IMR-90 (cell line): ENCODE measurements around the gene ERCC1. TPM values are rescaled to one million over a fixed set of nuclear protein-coding genes. Genes with fewer than 3 reads are reported as not detected.
A peak's percentile ranks its signal among the peaks of the same experiment; 100 is the strongest.

Experiments used
- ATAC-seq: fragments of 200-7000 bp; cut with Tn5 transposase; 2 replicates; pipeline ENCODE4 v1.9.1; 2020; ENCODE audit warnings: low read depth, mild to moderate bottlenecking, moderate library complexity
- BruUV-seq: library from RNA; stranded (reverse); fragments of 400-500 nt; replicated peaks from 2 replicates; lab custom pipeline; 2021; lab: Mats Ljungman, UMichigan
- CTCF ChIA-PET: fragments of 300-600 bp; formaldehyde crosslinking; extraction: SDS; loops from one replicate; lab custom pipeline; 2021; ENCODE audit warnings: antibody characterized with exemption; lab: Yijun Ruan, JAX
- POLR2A ChIA-PET: fragments of 300-600 bp; sonication (Branson Sonifier 250); formaldehyde crosslinking; loops from one replicate; lab custom pipeline; 2022; ENCODE audit warnings: antibody characterized with exemption; ENCODE audit not compliant: unreplicated experiment; lab: Charles Lee
- DNase-seq: peaks from one replicate; pipeline ENCODE4 v3.0.0; 2013
- H2AFZ ChIP-seq: replicated peaks from 2 replicates; pipeline ENCODE3; 2013; ENCODE audit warnings: low read length, mild to moderate bottlenecking; ENCODE audit not compliant: poor library complexity
- H2AK5ac ChIP-seq: 2 replicates; pipeline ENCODE4 v1.6.1; 2013; ENCODE audit warnings: low read depth, low read length, inconsistent platforms
- H2AK9ac ChIP-seq: replicated peaks from 2 replicates; pipeline ENCODE3; 2013; ENCODE audit warnings: mild to moderate bottlenecking, low read depth, low read length, moderate library complexity; ENCODE audit not compliant: poor library complexity
- H2BK120ac ChIP-seq: 2 replicates; pipeline ENCODE4 v1.6.1; 2013; ENCODE audit warnings: low read depth, low read length, inconsistent platforms
- H2BK15ac ChIP-seq: 3 replicates; pipeline ENCODE4 v1.6.1; 2013; ENCODE audit warnings: low read depth, low read length, inconsistent platforms
- H2BK20ac ChIP-seq: 2 replicates; pipeline ENCODE4 v1.6.1; 2013; ENCODE audit warnings: low read depth, mild to moderate bottlenecking, inconsistent platforms, low read length, moderate library complexity
- H2BK5ac ChIP-seq: 2 replicates; pipeline ENCODE4 v1.6.1; 2013; ENCODE audit warnings: mild to moderate bottlenecking, low read depth, low read length, inconsistent platforms; ENCODE audit not compliant: poor library complexity, severe bottlenecking
- H3K14ac ChIP-seq: replicated peaks from 2 replicates; pipeline ENCODE4 v1.6.1; 2013; ENCODE audit warnings: low read depth, low read length, inconsistent platforms
- H3K18ac ChIP-seq: 2 replicates; pipeline ENCODE4 v1.6.1; 2013; ENCODE audit warnings: low read depth, low read length, control low read depth
- H3K23ac ChIP-seq: 2 replicates; pipeline ENCODE4 v1.6.1; 2013; ENCODE audit warnings: low read depth, low read length, inconsistent platforms
- H3K27ac ChIP-seq: 2 replicates; pipeline ENCODE4 v1.5.1; 2013; ENCODE audit warnings: mild to moderate bottlenecking, control low read depth, low read length; ENCODE audit not compliant: insufficient read depth
- H3K27me3 ChIP-seq: 2 replicates; pipeline ENCODE4 v1.6.1; 2013; ENCODE audit warnings: low read length; ENCODE audit not compliant: control insufficient read depth, insufficient read depth
- H3K36me3 ChIP-seq: 2 replicates; pipeline ENCODE4 v1.6.1; 2013; ENCODE audit warnings: low read length, mixed read lengths; ENCODE audit not compliant: control insufficient read depth, insufficient read depth
- H3K4ac ChIP-seq: 2 replicates; pipeline ENCODE4 v1.6.1; 2013; ENCODE audit warnings: low read depth, low read length, inconsistent platforms
- H3K4me1 ChIP-seq: 2 replicates; pipeline ENCODE4 v1.6.1; 2013; ENCODE audit warnings: low read length, mixed read lengths; ENCODE audit not compliant: control insufficient read depth, insufficient read depth
- H3K4me2 ChIP-seq: 2 replicates; pipeline ENCODE4 v1.6.1; 2013; ENCODE audit warnings: low read depth, mild to moderate bottlenecking, control low read depth, low read length, moderate library complexity
- H3K4me3 ChIP-seq: 2 replicates; pipeline ENCODE4 v1.5.1; 2013; ENCODE audit warnings: low read depth, mild to moderate bottlenecking, control low read depth, low read length, moderate library complexity; ENCODE audit not compliant: insufficient read depth
- H3K56ac ChIP-seq: 2 replicates; pipeline ENCODE4 v1.6.1; 2013; ENCODE audit warnings: low read length, inconsistent platforms; ENCODE audit not compliant: insufficient read depth; ENCODE audit errors: extremely low read depth
- H3K79me1 ChIP-seq, 2 experiments: 2 replicates each; pipeline ENCODE4 v1.6.1; 2013; ENCODE audit warnings: low read length in 2 of 2, inconsistent platforms in 1 of 2, low read depth in 1 of 2
- H3K9ac ChIP-seq: 2 replicates; pipeline ENCODE4 v1.6.1; 2013; ENCODE audit warnings: low read depth, low read length, control low read depth
- H3K9me1 ChIP-seq: 2 replicates; pipeline ENCODE4 v1.6.1; 2013; ENCODE audit warnings: low read length, inconsistent platforms; ENCODE audit not compliant: insufficient read depth
- H3K9me3 ChIP-seq: 2 replicates; pipeline ENCODE4 v1.6.1; 2013; ENCODE audit warnings: low read length; ENCODE audit not compliant: control insufficient read depth, insufficient read depth
- H4K20me1 ChIP-seq: 2 replicates; pipeline ENCODE4 v1.6.1; 2013; ENCODE audit warnings: low read length, inconsistent platforms; ENCODE audit not compliant: insufficient read depth
- H4K5ac ChIP-seq: 2 replicates; pipeline ENCODE4 v1.6.1; 2013; ENCODE audit warnings: mild to moderate bottlenecking, low read depth, low read length, control low read depth
- H4K8ac ChIP-seq, 2 experiments: 2 replicates each; pipeline ENCODE4 v1.6.1; 2013; ENCODE audit warnings: low read depth in 2 of 2, low read length in 2 of 2, control low read depth in 1 of 2, inconsistent platforms in 1 of 2
- H4K91ac ChIP-seq: 2 replicates; pipeline ENCODE4 v1.6.1; 2013; ENCODE audit warnings: low read depth, low read length, inconsistent platforms; ENCODE audit not compliant: insufficient read depth
- BHLHE40 ChIP-seq: fragments of 150-350 bp; IDR thresholded peaks from 2 replicates; pipeline ENCODE4 v1.6.1; 2016; ENCODE audit warnings: mild to moderate bottlenecking, low read depth, low read length
- CTCF ChIP-seq: conservative IDR thresholded peaks from 2 replicates; pipeline ENCODE4 v1.5.1; 2012; ENCODE audit warnings: mild to moderate bottlenecking, low read depth, low read length, improper control_type of control experiment
- FOS ChIP-seq: fragments of 150-350 bp; IDR thresholded peaks from 2 replicates; pipeline ENCODE4 v1.6.1; 2016; ENCODE audit warnings: low read depth, low read length
- MAZ ChIP-seq: IDR thresholded peaks from 2 replicates; pipeline ENCODE4 v1.6.1; 2012; ENCODE audit warnings: low read depth, mild to moderate bottlenecking, low read length, improper control_type of control experiment, moderate library complexity, borderline replicate concordance
- MXI1 ChIP-seq: IDR thresholded peaks from 2 replicates; pipeline ENCODE4 v1.6.1; 2012; ENCODE audit warnings: low read depth, mild to moderate bottlenecking, low read length, moderate library complexity, borderline replicate concordance
- POLR2A ChIP-seq: IDR thresholded peaks from 2 replicates; pipeline ENCODE4 v1.6.1; 2012; ENCODE audit warnings: mild to moderate bottlenecking, low read depth, low read length
- RAD21 ChIP-seq: IDR thresholded peaks from 2 replicates; pipeline ENCODE4 v1.6.1; 2012; ENCODE audit warnings: low read length, improper control_type of control experiment
- RFX5 ChIP-seq: IDR thresholded peaks from 2 replicates; pipeline ENCODE4 v1.8.0; 2012; ENCODE audit warnings: low read depth, mild to moderate bottlenecking, low read length, moderate library complexity
- USF2 ChIP-seq: fragments of 150-350 bp; IDR thresholded peaks from 2 replicates; pipeline ENCODE4 v1.6.1; 2017; ENCODE audit warnings: mild to moderate bottlenecking, antibody characterized with exemption, low read length, low read depth
- WGBS, 2 experiments: methylation state at CpG; one replicate each; pipeline versions ENCODE4 v1.1.5 to v1.1.7; 2013; ENCODE audit warnings: missing lambda C conversion rate in 2 of 2; ENCODE audit not compliant: insufficient read length in 1 of 2; ENCODE audit errors: extremely low coverage in 2 of 2; 5-methylcytosine and 5-hydroxymethylcytosine counted together
- dilution Hi-C: fragments of 300-500 bp; cut with HindIII; formaldehyde crosslinking; loops from one replicate; pipeline ENCODE4 v1.14.3; 2018; ENCODE audit warnings: low sequenced_read_pairs; ENCODE audit not compliant: unreplicated experiment
- in situ Hi-C: fragments of 300-500 bp; cut with MboI; formaldehyde crosslinking; loops from 3 replicates; pipeline ENCODE4 v1.14.3; 2019; ENCODE audit warnings: low sequenced_read_pairs, inconsistent platforms, mixed read lengths
- intact Hi-C: fragments of 100-400 bp; cut with micrococcal nuclease; formaldehyde crosslinking; loops from 2 replicates; pipeline ENCODE4 v1.10.0; 2022
- polyA plus RNA-seq, 3 experiments: library from polyadenylated mRNA; depleted of rRNA; stranded (reverse); fragments of >200 nt; gene quantifications; 2 replicates each; pipeline ENCODE4 v1.2.3, GENCODE V29; 2012; ENCODE audit warnings: low replicate concordance in 1 of 3
- total RNA-seq: library from RNA; depleted of rRNA; stranded (reverse); fragments of >200 nt; gene quantifications from 2 replicates; pipeline ENCODE4 v1.2.3, GENCODE V29; 2012

Gene ERCC1
- total and polyA plus RNA-seq, 2 of the 4 experiments (the other 2 are of a cell fraction): 84.2 to 132 TPM

GRCh38 chr19:45405435-45406225 is 18.1 kb downstream of the ERCC1 start:
- Histone ChIP-seq H3K56ac (peak overlapping the region; percentile 98), H3K9me1 (peaks cover 3% of the 10 kb centered on the region; the same call in 1 of the 2 replicates), H2AFZ (peak overlapping the region; percentile 92), H3K4me1 (peaks cover 5% of the 10 kb centered on the region), H3K4ac (peak overlapping the region; percentile 96), H3K27me3 (no peaks in the 10 kb centered on the region), H2AK5ac (peak overlapping the region; percentile 87), H3K23ac (peak overlapping the region; percentile 94), H4K5ac (peak overlapping the region; percentile 58; the same call in 1 of the 2 replicates), H3K27ac (peak overlapping the region; percentile 89), H2BK5ac (peak overlapping the region; percentile 91), H3K18ac (peak overlapping the region; percentile 83), H3K36me3 (no peaks in the 10 kb centered on the region; the same call in 1 of the 2 replicates), H2AK9ac (peak overlapping the region; percentile 92), H4K91ac (peak overlapping the region; percentile 96), H3K4me2 (peak overlapping the region; percentile 82), H2BK120ac (peak overlapping the region; percentile 97), H3K9me3 (no peaks in the 10 kb centered on the region), H4K8ac (peak overlapping the region; percentile 16 to 99), H3K9ac (peak overlapping the region; percentile 75), H2BK20ac (peak overlapping the region; percentile 90), H2BK15ac (peak overlapping the region; percentile 98; the same call in 2 of the 3 replicates), H3K79me1 (peaks cover 10 to 56% of the 10 kb centered on the region in 2 experiments; a peak in 3 of 4 replicates), H3K14ac (peak overlapping the region; percentile 96), H4K20me1 (no peaks in the 10 kb centered on the region; the same call in 1 of the 2 replicates), H3K4me3 (peak overlapping the region; percentile 89)
- TF ChIP-seq BHLHE40 (peak; percentile 85), RFX5 (no peak), POLR2A (peak; percentile 25; the same call in 1 of the 2 replicates), MXI1 (peak; percentile 82), CTCF (no peak), RAD21 (no peak), USF2 (peak; percentile 75), FOS (peak; percentile 64), MAZ (0 out of 2 replicates have a peak, but pooled peaks have one; percentile 13)
- dilution Hi-C loops: no loop called here
- 0% methylated on average over 23 of the region's 48 CpGs; no CpG with 5 or more reads in 1 of the 2 experiments for WGBS, 2 experiments
- DNase-seq (peak; percentile 80), ATAC-seq (peak; percentile 76)
- BruUV-seq: no TSS peak
- intact Hi-C loops: no loop called here
- in situ Hi-C loops: no loop called here
- ChIA-PET POLR2A (interaction anchor here (0.6 kb wide), 1 partner anchor 21 kb away, joined by 11 read pairs; no protein-coding TSS in a partner anchor), CTCF (no interaction called here)
